PC-3 (cell line): ENCODE data around the gene COL25A1. TPM values are rescaled to one million over a fixed set of nuclear protein-coding genes. Genes with fewer than 3 reads are reported as not detected.

Source experiments
- ATAC-seq: fragments of 200-7000 bp; cut with Tn5 transposase; 2 replicates; pipeline ENCODE4 v1.9.1; 2020; ENCODE audit warnings: mild to moderate bottlenecking, moderate library complexity
- BruUV-seq: library from RNA; stranded (reverse); fragments of 400-500 nt; replicated peaks from 2 replicates; lab custom pipeline; 2021; lab: Mats Ljungman, UMichigan
- CTCF ChIA-PET: fragments of 300-600 bp; sonication (Branson Sonifier 250); formaldehyde crosslinking; loops from one replicate; lab custom pipeline; 2022; ENCODE audit warnings: antibody characterized with exemption; lab: Charles Lee
- POLR2A ChIA-PET: fragments of 300-600 bp; sonication (Branson Sonifier 250); formaldehyde crosslinking; loops from one replicate; lab custom pipeline; 2022; ENCODE audit warnings: antibody characterized with exemption; ENCODE audit not compliant: unreplicated experiment; lab: Charles Lee
- DNase-seq: peaks from one replicate; pipeline ENCODE4 v3.0.0-alpha.2; 2015
- H2AFZ ChIP-seq: fragments of 300-600 bp; sonication (generic); 2 replicates; pipeline ENCODE4 v1.6.0; 2016; ENCODE audit warnings: antibody characterized with exemption, low read length
- H3F3A ChIP-seq: fragments of 300-600 bp; sonication (generic); one replicate; pipeline ENCODE4 v1.6.0; 2017; ENCODE audit warnings: antibody characterized with exemption, low read length, control low read depth, mild to moderate bottlenecking; ENCODE audit not compliant: unreplicated experiment
- H3K27ac ChIP-seq: fragments of 300-600 bp; sonication (generic); 2 replicates; pipeline ENCODE4 v1.5.1; 2016; ENCODE audit warnings: mild to moderate bottlenecking, low read length
- H3K27me3 ChIP-seq: fragments of 300-600 bp; sonication (generic); 2 replicates; pipeline ENCODE4 v1.6.1; 2016; ENCODE audit warnings: low read length, mixed read lengths
- H3K36me3 ChIP-seq: fragments of 300-600 bp; sonication (generic); 2 replicates; pipeline ENCODE4 v1.6.1; 2016; ENCODE audit warnings: low read depth, mixed run types, low read length, mixed read lengths
- H3K4me1 ChIP-seq: fragments of 300-600 bp; sonication (generic); 2 replicates; pipeline ENCODE4 v1.5.1; 2016; ENCODE audit warnings: low read length; ENCODE audit not compliant: insufficient read depth
- H3K4me2 ChIP-seq: fragments of 300-600 bp; sonication (generic); 2 replicates; pipeline ENCODE4 v1.6.0; 2016; ENCODE audit warnings: low read length
- H3K4me3 ChIP-seq: fragments of 300-600 bp; sonication (generic); 2 replicates; pipeline ENCODE4 v1.5.1; 2016; ENCODE audit warnings: mild to moderate bottlenecking, low read length, mixed read lengths
- H3K79me2 ChIP-seq: fragments of 300-600 bp; sonication (generic); 2 replicates; pipeline ENCODE4 v1.6.1; 2017; ENCODE audit warnings: low read length, mixed read lengths
- H3K9ac ChIP-seq: fragments of 300-600 bp; sonication (generic); 2 replicates; pipeline ENCODE4 v1.6.0; 2016; ENCODE audit warnings: mild to moderate bottlenecking, low read length
- H3K9me2 ChIP-seq: fragments of 300-600 bp; sonication (generic); replicated peaks from 2 replicates; pipeline ENCODE4 v1.6.1; 2016; ENCODE audit warnings: mixed run types, low read length, mixed read lengths
- H3K9me3 ChIP-seq: fragments of 300-600 bp; sonication (generic); 2 replicates; pipeline ENCODE4 v1.6.1; 2016; ENCODE audit warnings: low read length, mixed read lengths
- H4K20me1 ChIP-seq: fragments of 300-600 bp; sonication (generic); 2 replicates; pipeline ENCODE4 v1.6.1; 2016; ENCODE audit warnings: low read length, mixed read lengths
- CTCF ChIP-seq: fragments of 300-600 bp; sonication (generic); conservative IDR thresholded peaks from 2 replicates; pipeline ENCODE4 v1.5.1; 2017; ENCODE audit warnings: antibody characterized with exemption, low read depth, mild to moderate bottlenecking, low read length
- EZH2 ChIP-seq: fragments of 300-600 bp; sonication (generic); IDR thresholded peaks from one replicate; pipeline ENCODE4 v1.6.1; 2017; ENCODE audit warnings: antibody characterized with exemption, mild to moderate bottlenecking, low read length; ENCODE audit not compliant: unreplicated experiment
- EZH2phosphoT487 ChIP-seq: fragments of 300-600 bp; sonication (generic); IDR thresholded peaks from 2 replicates; pipeline ENCODE4 v1.6.1; 2018; ENCODE audit warnings: mild to moderate bottlenecking, antibody characterized with exemption, low read length, borderline replicate concordance
- intact Hi-C: fragments of 100-400 bp; cut with micrococcal nuclease; formaldehyde crosslinking; loops from 2 replicates; pipeline ENCODE4 v1.9.0; 2023
- total RNA-seq: library from RNA; depleted of rRNA; stranded (reverse); fragments of >200 nt; gene quantifications from 2 replicates; pipeline ENCODE4 v1.2.3, GENCODE V29; 2014

COL25A1 gene
- total RNA-seq, 1 experiment from 2014 or later = not detected

GRCh38 chr4:108775921-108776320 is 526.5 kb downstream of the COL25A1 start:
- H3K27me3 ChIP-seq = peaks cover 13% of the 10 kb centered on the region
- intact Hi-C loops = no loop called here
- TF ChIP-seq CTCF = no peak
- TF ChIP-seq EZH2phosphoT487 = no peak
- TF ChIP-seq EZH2 = no peak
- H3K4me1 ChIP-seq = no peaks in the 10 kb centered on the region
- H3K27ac ChIP-seq = no peak overlapping the region
- H3K36me3 ChIP-seq = no peaks in the 10 kb centered on the region
- H3K79me2 ChIP-seq = no peaks in the 10 kb centered on the region
- no peak overlapping the region for H3K4me3 ChIP-seq
- H3K4me2 ChIP-seq = no peak overlapping the region
- ChIA-PET POLR2A (no interaction called here), CTCF (no interaction called here)
- H3F3A ChIP-seq = no peaks in the 10 kb centered on the region
- no peak overlapping the region for H2AFZ ChIP-seq
- no TSS peak for BruUV-seq
- H3K9me3 ChIP-seq = no peaks in the 10 kb centered on the region
- no peaks in the 10 kb centered on the region for H3K9me2 ChIP-seq
- ATAC-seq (no peak), DNase-seq (no peak)
- no peaks in the 10 kb centered on the region for H4K20me1 ChIP-seq
- H3K9ac ChIP-seq = no peak overlapping the region

GRCh38 chr4:108774809-108775530 is 527.5 kb downstream of the COL25A1 start:
- DNase-seq = no peak
- H3K4me1 ChIP-seq = no peaks in the 10 kb centered on the region
- no peak overlapping the region for H3K4me3 ChIP-seq
- H3K9me3 ChIP-seq = no peaks in the 10 kb centered on the region
- CTCF ChIA-PET = no interaction called here
- no peak overlapping the region for H3K4me2 ChIP-seq
- H3K27ac ChIP-seq = no peak overlapping the region
- no peak overlapping the region for H2AFZ ChIP-seq
- H3K79me2 ChIP-seq = no peaks in the 10 kb centered on the region
- no peak overlapping the region for H3K9ac ChIP-seq
- TF ChIP-seq EZH2 (no peak), CTCF (no peak), EZH2phosphoT487 (no peak)
- H3F3A ChIP-seq = no peaks in the 10 kb centered on the region
- POLR2A ChIA-PET = no interaction called here
- no peaks in the 10 kb centered on the region for H3K36me3 ChIP-seq
- intact Hi-C loops = no loop called here
- BruUV-seq = no TSS peak
- no peak for ATAC-seq
- no peaks in the 10 kb centered on the region for H4K20me1 ChIP-seq
- H3K27me3 ChIP-seq = peaks cover 13% of the 10 kb centered on the region
- no peaks in the 10 kb centered on the region for H3K9me2 ChIP-seq

- no peak for ATAC-seq
- Histone ChIP-seq H3F3A (no peaks in the 10 kb centered on the region), H3K9ac (no peak overlapping the region), H3K4me2 (no peak overlapping the region), H3K27me3 (peaks cover 9% of the 10 kb centered on the region), H4K20me1 (no peaks in the 10 kb centered on the region), H3K4me1 (no peaks in the 10 kb centered on the region), H2AFZ (no peak overlapping the region), H3K4me3 (no peak overlapping the region), H3K9me2 (no peaks in the 10 kb centered on the region), H3K27ac (no peak overlapping the region), H3K36me3 (no peaks in the 10 kb centered on the region), H3K9me3 (no peaks in the 10 kb centered on the region), H3K79me2 (no peaks in the 10 kb centered on the region)
- POLR2A ChIA-PET = no interaction called here
- intact Hi-C loops = no loop called here
- BruUV-seq = no TSS peak
- CTCF ChIA-PET = no interaction called here
- no peak for TF ChIP-seq CTCF
- TF ChIP-seq EZH2phosphoT487 = no peak
- TF ChIP-seq EZH2 = no peak
- no peak for DNase-seq
Measured at GRCh38 chr4:108772402-108772801, 530.1 kb downstream of the COL25A1 start.
